Adrenal gland (tissue), 5 donors: Measurements from ENCODE around the gene CLEC4G.

ENCODE experiments used
- CTCF ChIP-seq, 6 experiments: fragments of 450-650 bp in 4 of 6; fragments of 200-600 bp in 2 of 6; sonication (generic) in 1 of 6; IDR thresholded peaks; 1 replicate in 5 of 6; 2 replicates in 1 of 6; pipeline versions ENCODE4 v1.5.1 to v1.8.0; 2016 to 2021; ENCODE audit warnings: antibody characterized with exemption in 6 of 6, mild to moderate bottlenecking in 2 of 6, moderate library complexity in 1 of 6
- POLR2A ChIP-seq, 2 donors: fragments of 450-650 bp; IDR thresholded peaks; one replicate each; pipeline ENCODE4 v1.6.1; 2017; ENCODE audit warnings: antibody characterized with exemption in 2 of 2, mild to moderate bottlenecking in 2 of 2, moderate library complexity in 1 of 2
- donor health status: DM: no; HTN: no; CAD: no.

DNA sequence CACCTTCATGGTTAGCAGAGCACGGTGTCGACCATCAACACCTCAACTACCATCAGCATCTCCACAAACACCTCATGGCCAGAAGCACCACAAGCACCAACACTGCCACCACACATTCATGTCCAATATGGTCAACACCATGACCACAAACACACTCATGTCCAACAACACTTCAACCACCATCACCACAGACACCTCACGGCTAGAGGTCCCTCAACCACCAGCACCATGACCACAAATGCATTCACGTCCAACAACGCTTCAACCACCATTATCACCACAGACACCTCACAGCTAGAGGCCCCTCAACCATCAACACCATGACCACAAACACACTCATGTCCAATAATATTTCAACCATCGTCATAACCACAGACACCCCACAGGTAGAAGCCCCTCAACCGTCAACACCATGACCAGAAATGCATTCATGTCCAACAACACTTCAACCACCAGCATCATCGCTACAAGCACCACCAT is 41.1 kb downstream of the CLEC4G start:
- TF ChIP-seq CTCF (IDR thresholded peaks at IDR 0.05) (no peak), POLR2A (IDR thresholded peaks at IDR 0.05) (no peak)
